Muscle of leg (tissue), 11 donors: ENCODE results near the gene SHROOM2. TPM values are rescaled to one million over a fixed set of nuclear protein-coding genes. Genes with fewer than 3 reads are reported as not detected.
"Not testable (repeated sequence)": the region's sequence is repeated elsewhere in the genome, so short reads cannot be mapped to it uniquely, and the experiment has no call there.

Source experiments
- DNase-seq: peaks from one replicate; pipeline ENCODE4 v3.0.0; 2013
- H3K27ac ChIP-seq: one replicate; pipeline ENCODE4 v1.5.1; 2013; ENCODE audit warnings: mild to moderate bottlenecking, low read length, control low read depth
- H3K27me3 ChIP-seq: one replicate; pipeline ENCODE4 v1.6.1; 2013; ENCODE audit warnings: low read length; ENCODE audit not compliant: control insufficient read depth, insufficient read depth
- H3K36me3 ChIP-seq: one replicate; pipeline ENCODE4 v1.6.1; 2013; ENCODE audit warnings: low read length; ENCODE audit not compliant: control insufficient read depth, insufficient read depth
- H3K4me1 ChIP-seq: one replicate; pipeline ENCODE4 v1.6.1; 2013; ENCODE audit warnings: low read length; ENCODE audit not compliant: control insufficient read depth, insufficient read depth
- H3K4me3 ChIP-seq: one replicate; pipeline ENCODE4 v1.5.1; 2013; ENCODE audit warnings: low read length, control low read depth
- H3K9me3 ChIP-seq: replicated peaks from 2 replicates; pipeline ENCODE4 v1.6.1; 2013; ENCODE audit warnings: low read depth, low read length; ENCODE audit not compliant: control insufficient read depth
- WGBS: methylation state at CpG from one replicate; pipeline ENCODE4 v1.1.5; 2013; ENCODE audit warnings: missing lambda C conversion rate; ENCODE audit not compliant: insufficient coverage; 5-methylcytosine and 5-hydroxymethylcytosine counted together
- polyA plus RNA-seq, 8 donors: library from polyadenylated mRNA; unstranded; fragments of 120-200 nt; gene quantifications; one replicate each; pipeline versions ENCODE4 v1.2.1 to v1.2.3, GENCODE V29; 2013; ENCODE audit warnings: inconsistent platforms in 1 of 8, low replicate concordance in 1 of 8; ENCODE audit not compliant: insufficient read length in 8 of 8, insufficient read depth in 1 of 8
- total RNA-seq: library from RNA; stranded (reverse); fragments of 120-200 nt; gene quantifications from one replicate; pipeline ENCODE4 v1.2.4, GENCODE V29; 2013

SHROOM2 gene
- total and polyA plus RNA-seq, 9 donors, result 0.84 to 3.7 (median 1.7) TPM

DNA sequence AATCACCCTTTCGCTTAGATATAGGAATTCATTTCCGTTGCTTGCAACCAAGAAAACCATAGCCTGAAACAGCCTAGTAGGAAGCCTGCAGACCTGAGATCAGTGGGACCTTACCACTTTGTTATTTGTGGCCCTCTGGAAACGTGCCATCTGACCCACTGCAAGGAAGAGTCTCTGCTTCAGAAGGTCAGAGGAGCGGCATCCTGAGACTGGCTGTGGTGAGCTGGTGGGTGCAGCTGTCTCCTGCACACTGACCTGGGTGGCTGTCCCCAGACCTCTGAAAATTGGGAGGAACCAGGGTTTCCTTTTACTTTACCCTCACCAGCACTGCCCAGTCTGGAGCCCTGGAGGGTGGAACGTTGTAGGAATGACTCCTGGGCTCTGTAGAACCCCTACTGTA lies 18.2 kb downstream of the SHROOM2 start:
- Histone ChIP-seq H3K27me3 (peaks cover 21% of the 10 kb centered on the region), H3K36me3 (no peaks in the 10 kb centered on the region), H3K27ac (no peak overlapping the region), H3K4me3 (no peak overlapping the region), H3K9me3 (peaks cover 11% of the 10 kb centered on the region), H3K4me1 (no peaks in the 10 kb centered on the region)
- no peak for DNase-seq
- WGBS, result 74% methylated on average over 4 of the region's 5 CpGs

DNA sequence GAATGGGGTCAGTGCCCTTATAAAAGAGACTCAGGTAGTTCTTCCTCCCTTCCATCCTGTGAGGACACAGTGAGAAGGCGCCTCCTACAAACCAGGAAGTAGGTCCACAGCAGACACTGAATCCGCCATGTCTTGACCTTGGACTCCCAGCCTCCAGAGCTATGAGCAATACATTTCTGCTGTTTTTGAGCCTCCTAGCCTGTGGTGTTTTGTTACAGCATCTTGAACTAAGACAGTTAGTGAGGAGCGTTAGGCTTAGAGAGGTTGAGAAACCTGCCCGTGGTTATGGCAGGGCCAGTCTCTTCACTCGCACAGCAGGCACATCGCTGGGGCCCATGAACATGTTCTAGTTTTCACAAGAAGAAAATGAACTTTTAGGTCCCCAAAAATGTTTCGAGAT lies 19.7 kb downstream of the SHROOM2 start:
- H3K9me3 ChIP-seq, result no peaks in the 10 kb centered on the region
- H3K36me3 ChIP-seq, result no peaks in the 10 kb centered on the region
- H3K27ac ChIP-seq, result no peak overlapping the region
- DNase-seq, result no peak
- WGBS, result 87% methylated on average over 4 of the region's 7 CpGs
- H3K27me3 ChIP-seq, result peaks cover 17% of the 10 kb centered on the region
- no peak overlapping the region for H3K4me3 ChIP-seq
- H3K4me1 ChIP-seq, result no peaks in the 10 kb centered on the region

DNA sequence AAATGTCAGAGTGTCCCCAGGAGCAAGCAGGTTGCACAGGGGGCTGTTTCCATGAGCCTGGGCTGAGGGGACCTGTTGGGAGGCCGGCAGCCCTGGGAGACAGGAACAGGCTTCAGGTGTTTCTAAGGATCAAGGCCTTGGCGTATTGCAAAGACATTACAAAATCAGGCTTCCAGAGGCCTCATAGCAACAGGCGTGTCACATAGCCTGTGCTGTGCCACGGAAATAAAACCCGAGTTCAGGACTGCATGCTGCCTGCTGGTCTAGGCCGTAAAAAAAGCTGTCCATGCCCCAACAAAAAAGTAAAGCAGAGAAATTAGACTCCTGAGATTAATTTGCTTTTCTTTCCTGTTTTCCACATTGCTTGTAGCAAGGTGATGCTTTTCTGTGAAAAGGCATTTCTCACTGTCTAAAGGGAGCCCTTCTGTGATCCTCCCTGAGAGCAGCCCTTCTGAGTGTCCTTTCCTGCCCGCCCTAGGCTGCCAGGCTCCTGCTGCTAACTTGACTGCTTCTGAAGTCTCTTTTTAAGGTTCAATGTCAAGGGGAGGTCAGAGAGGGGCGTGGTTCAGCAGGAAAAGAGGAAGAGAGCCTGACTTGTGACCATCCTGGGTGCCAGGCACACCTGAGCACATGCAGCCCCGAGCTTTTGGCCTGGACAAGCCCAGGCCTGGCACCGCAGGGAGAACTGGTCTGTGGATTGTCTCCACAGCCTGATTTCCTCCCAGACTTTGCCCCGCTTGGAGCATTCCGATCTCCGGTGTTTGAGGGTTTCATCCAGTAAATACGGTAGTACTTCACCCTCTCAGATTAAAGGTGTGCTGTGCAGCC lies 21.3 kb downstream of the SHROOM2 start:
- WGBS, result 54% methylated on average over 7 of the region's 14 CpGs
- no peaks in the 10 kb centered on the region for H3K36me3 ChIP-seq
- no peak for DNase-seq

GRCh38 chrX:9809876-9810275 lies 23.6 kb downstream of the SHROOM2 start:
- not testable (repeated sequence) for H3K27ac ChIP-seq, DNase-seq, H3K36me3 ChIP-seq, H3K9me3 ChIP-seq, H3K4me1 ChIP-seq, H3K4me3 ChIP-seq
- 100% methylated on average over 1 of the region's 5 CpGs for WGBS
- peaks cover 14% of the 10 kb centered on the region for H3K27me3 ChIP-seq

More for the DNA sequence above, 21.3 kb downstream of the SHROOM2 start:
- no peak overlapping the region for H3K4me3 ChIP-seq
- H3K9me3 ChIP-seq, result no peaks in the 10 kb centered on the region
- H3K27ac ChIP-seq, result no peak overlapping the region
- H3K4me1 ChIP-seq, result no peaks in the 10 kb centered on the region
- peaks cover 17% of the 10 kb centered on the region for H3K27me3 ChIP-seq

DNA sequence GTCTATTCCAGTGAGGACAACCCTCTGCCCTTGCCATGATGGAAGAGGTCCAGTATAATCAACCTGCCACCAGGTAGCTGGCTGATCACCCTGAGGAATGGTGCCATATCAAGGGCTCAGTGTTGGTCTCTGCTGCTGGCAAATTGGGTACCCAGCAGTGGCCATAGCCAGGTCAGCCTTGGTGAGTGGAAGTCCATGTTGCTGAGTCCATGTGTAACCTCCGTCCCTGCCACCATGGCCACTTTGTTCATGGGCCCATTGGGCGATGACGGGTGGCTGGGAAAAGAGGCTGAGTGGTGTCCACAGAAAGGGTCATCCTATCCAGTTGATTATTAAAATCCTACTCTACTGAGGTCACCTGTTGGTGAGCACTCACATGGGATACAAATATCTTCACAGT lies 24.9 kb downstream of the SHROOM2 start:
- DNase-seq, H3K9me3 ChIP-seq, H3K36me3 ChIP-seq, H3K4me3 ChIP-seq, H3K27ac ChIP-seq, H3K4me1 ChIP-seq: not testable (repeated sequence)
- H3K27me3 ChIP-seq, result peaks cover 10% of the 10 kb centered on the region
- WGBS, result no CpG with 5 or more reads among the region's 3 CpGs

DNA sequence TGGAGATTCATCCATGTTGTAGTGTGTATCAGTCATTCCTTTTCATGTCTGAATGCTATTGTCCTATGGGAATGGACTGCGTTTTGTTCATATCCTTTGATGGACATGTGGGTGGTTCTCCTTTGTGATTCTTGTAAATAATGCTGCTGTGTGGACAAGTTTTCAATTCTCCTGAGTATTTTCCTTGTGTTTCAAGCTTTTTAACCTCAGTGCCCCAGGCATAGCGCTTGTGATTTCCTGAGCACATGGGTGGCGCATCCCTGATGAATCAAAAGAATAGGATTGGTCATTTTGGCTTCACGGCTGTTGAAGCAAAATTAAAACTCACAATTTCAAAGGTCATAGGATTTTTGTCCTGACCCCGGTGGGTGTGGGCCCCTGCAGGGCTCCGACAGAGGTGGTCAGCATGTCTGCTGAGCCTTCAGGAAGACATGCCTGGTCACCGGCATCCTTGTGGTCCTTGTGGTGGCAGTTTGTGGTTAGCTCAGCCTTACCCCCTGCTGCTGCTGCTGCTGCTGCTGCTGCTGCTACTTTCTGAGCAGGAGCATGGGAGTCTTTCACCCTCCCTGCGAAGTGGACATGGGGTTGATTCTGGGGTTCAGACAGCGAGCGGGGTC lies 30.0 kb downstream of the SHROOM2 start:
- Histone ChIP-seq H3K4me1 (no peaks in the 10 kb centered on the region), H3K27ac (no peak overlapping the region), H3K4me3 (no peak overlapping the region), H3K36me3 (no peaks in the 10 kb centered on the region), H3K27me3 (peaks cover 12% of the 10 kb centered on the region), H3K9me3 (no peaks in the 10 kb centered on the region)
- WGBS, result 79% methylated on average over 6 of the region's 10 CpGs
- DNase-seq, result no peak

GRCh38 chrX:9821572-9821971 lies 35.3 kb downstream of the SHROOM2 start:
- no peak for DNase-seq
- WGBS, result 80% methylated on average over 1 of the region's 7 CpGs
- H3K4me3 ChIP-seq, result no peak overlapping the region
- H3K27ac ChIP-seq, result no peak overlapping the region
- no peaks in the 10 kb centered on the region for H3K9me3 ChIP-seq
- no peaks in the 10 kb centered on the region for H3K36me3 ChIP-seq
- no peaks in the 10 kb centered on the region for H3K4me1 ChIP-seq
- peaks cover 31% of the 10 kb centered on the region for H3K27me3 ChIP-seq

- Histone ChIP-seq H3K27me3 (peaks cover 39% of the 10 kb centered on the region), H3K36me3 (no peaks in the 10 kb centered on the region), H3K4me3 (no peak overlapping the region), H3K27ac (no peak overlapping the region), H3K4me1 (no peaks in the 10 kb centered on the region), H3K9me3 (no peaks in the 10 kb centered on the region)
- DNase-seq, result no peak
- 41% methylated on average over 8 of the region's 12 CpGs for WGBS
These were observed 38.3 kb downstream of the SHROOM2 start for GRCh38 chrX:9824554-9824953.

DNA sequence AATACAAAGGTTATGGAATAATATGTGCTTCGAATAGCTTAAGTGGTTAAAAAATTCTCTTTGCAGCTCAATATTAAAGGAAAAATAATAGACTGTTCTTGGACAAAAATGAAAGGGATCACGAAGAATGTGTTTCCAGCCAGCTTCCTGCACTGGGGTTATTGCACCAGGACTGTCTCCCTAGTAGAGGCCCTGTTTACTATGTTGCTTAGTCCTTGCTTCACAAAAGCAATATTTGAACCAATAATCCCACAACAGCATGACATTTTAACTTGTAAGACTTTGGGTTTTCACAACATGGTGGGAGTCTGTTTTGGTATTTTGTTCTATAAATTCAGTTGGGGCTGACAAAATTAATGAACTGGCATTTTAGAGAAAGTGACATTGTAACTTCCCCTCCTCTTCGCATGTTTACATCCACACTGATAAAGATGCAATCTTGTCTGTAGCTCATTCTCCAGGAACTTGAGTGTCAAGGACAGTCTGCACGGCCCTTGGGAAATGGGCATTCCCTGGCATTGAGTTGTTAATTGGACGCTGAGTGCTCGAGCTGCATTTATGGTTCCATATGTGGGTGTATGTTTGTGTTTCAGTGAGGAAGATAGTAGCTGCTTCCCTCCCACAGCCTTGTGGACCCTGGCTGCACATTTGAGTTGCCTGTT lies 39.0 kb downstream of the SHROOM2 start:
- H3K9me3 ChIP-seq, result no peaks in the 10 kb centered on the region
- no peaks in the 10 kb centered on the region for H3K4me1 ChIP-seq
- no peak overlapping the region for H3K4me3 ChIP-seq
- H3K27me3 ChIP-seq, result peaks cover 36% of the 10 kb centered on the region
- no peaks in the 10 kb centered on the region for H3K36me3 ChIP-seq
- no peak overlapping the region for H3K27ac ChIP-seq
- WGBS, result 44% methylated on average over 3 of the region's 6 CpGs
- DNase-seq, result no peak

DNA sequence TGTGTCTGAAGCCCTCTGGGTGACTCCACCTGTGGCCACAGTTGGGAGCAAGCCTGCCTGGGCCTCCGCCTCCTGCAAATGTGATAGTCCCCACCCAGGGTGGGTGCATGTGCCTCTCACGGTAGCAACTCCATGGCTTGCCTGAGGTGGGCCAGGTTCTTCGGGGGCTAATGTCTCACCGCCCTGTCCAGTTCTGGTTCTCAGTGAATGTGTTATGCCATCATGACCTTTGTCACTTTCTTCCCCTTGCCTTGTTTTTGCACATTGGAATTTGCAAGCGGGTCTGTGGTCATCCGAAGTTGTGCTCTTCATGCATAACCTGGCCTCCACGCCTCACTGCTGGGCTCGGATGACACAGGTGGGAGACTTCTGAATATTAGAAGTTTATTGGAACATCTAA lies 39.7 kb downstream of the SHROOM2 start:
- 90% methylated on average over 4 of the region's 8 CpGs for WGBS
- no peak overlapping the region for H3K4me3 ChIP-seq

More for the DNA sequence above, 39.7 kb downstream of the SHROOM2 start:
- peaks cover 32% of the 10 kb centered on the region for H3K27me3 ChIP-seq
- H3K9me3 ChIP-seq, result no peaks in the 10 kb centered on the region
- H3K27ac ChIP-seq, result no peak overlapping the region
- H3K36me3 ChIP-seq, result no peaks in the 10 kb centered on the region
- H3K4me1 ChIP-seq, result no peaks in the 10 kb centered on the region
- no peak for DNase-seq
